Ishikawa (cell line): Measurements from ENCODE around the gene FAM9C.

ENCODE experiments used
- EP300 ChIP-seq: IDR thresholded peaks from 2 replicates; pipeline ENCODE4 v1.6.1; 2012; ENCODE audit warnings: borderline replicate concordance
- FOXM1 ChIP-seq: IDR thresholded peaks from 2 replicates; pipeline ENCODE4 v1.6.1; 2012; ENCODE audit warnings: low read depth, borderline replicate concordance

DNA sequence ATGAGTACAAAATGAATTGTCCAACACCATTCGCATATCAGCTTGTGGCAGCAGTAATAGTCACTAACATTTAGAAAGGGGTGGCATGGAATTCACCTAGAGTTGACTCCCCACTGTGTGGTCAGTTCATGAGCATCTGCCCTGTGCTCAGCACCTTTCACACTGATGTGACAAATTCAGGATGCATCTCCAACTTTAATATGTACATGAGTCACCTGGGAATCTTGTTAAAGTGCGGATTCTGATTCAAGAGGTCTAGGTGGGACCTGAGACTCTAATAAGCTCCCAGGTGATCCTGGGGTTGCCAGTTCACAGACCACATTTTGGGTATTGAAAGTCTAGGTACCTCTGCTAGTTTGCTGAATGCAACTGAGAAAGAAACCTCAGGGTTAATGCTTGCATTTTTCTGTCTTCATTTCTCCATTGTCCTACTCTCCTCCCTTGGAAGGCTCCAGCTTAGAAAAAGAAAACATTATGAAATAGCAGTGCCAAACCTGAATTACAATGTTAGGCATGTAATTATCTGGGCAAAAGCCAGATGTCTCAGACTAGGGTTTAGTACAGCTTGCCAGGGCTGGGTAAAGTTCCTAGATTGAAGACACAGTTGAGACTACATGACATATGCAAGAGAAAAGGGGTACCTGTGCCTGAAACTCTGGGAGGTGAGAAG is 36.8 kb downstream of the FAM9C start:
- no peak for TF ChIP-seq EP300
- TF ChIP-seq FOXM1, result no peak
